ENCODE data around the gene CHD6.

CHD6 gene

DNA sequence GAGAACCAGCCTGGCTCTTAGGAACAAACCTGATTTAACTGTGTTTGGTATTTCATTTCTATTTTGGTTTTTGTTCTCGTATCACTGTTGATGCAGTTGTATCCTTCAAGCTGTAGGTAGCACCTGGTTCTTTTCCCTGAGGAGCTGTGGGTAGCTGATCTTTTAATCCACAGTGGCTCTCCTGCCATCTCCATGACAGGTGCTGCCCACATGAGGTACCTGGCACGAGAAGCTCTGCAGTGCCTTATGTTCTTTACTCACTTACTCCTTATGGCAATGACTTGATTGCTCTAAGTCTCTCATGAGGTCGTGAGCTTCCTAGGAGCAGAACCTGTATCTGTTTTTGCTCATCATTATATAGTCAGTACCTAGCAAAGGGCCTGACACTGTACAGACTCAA, 177.3 kb downstream of the CHD6 start:
- H2AFZ ChIP-seq (ENCODE audit: low read depth, low read length) = no peak overlapping the region
- H4K91ac ChIP-seq (ENCODE audit: low read length) = no peak overlapping the region
- H3K4me3 ChIP-seq (ENCODE audit: insufficient read depth in 1 of 2, low read depth in 1 of 2, low read length in 2 of 2) = no peak overlapping the region
- H3K27ac ChIP-seq (ENCODE audit: low read length, poor library complexity, severe bottlenecking) = no peak overlapping the region
- no peaks in the 10 kb centered on the region for H3K27me3 ChIP-seq (ENCODE audit: control insufficient read depth in 1 of 2, insufficient read depth in 1 of 2, low read length in 2 of 2)
- H3K36me3 ChIP-seq (ENCODE audit: control insufficient read depth in 1 of 2, insufficient read depth in 2 of 2, low read depth in 1 of 2, low read length in 2 of 2) = peaks cover 32 to 93% of the 10 kb centered on the region in 2 experiments
- H2AK5ac ChIP-seq (ENCODE audit: low read length, severe bottlenecking) = no peak overlapping the region
- no peak overlapping the region for H3K4ac ChIP-seq (ENCODE audit: low read depth in 1 of 2, low read length in 2 of 2)
- no peak for DNase-seq
- H2BK5ac ChIP-seq (ENCODE audit: low read depth, low read length, poor library complexity, severe bottlenecking) = no peak overlapping the region
- no peak overlapping the region for H3K14ac ChIP-seq (ENCODE audit: low read length in 2 of 2)
- 94% methylated on average over 3 of the region's 3 CpGs for WGBS
- no peak overlapping the region for H2BK15ac ChIP-seq (ENCODE audit: low read depth, poor library complexity, severe bottlenecking)
- H3K79me1 ChIP-seq (replicated peaks; ENCODE audit: low read length, poor library complexity, severe bottlenecking) = no peaks in the 10 kb centered on the region
- no peak overlapping the region for H3K4me2 ChIP-seq (ENCODE audit: low read length, poor library complexity, severe bottlenecking)
- H2BK120ac ChIP-seq (ENCODE audit: low read depth, low read length) = no peak overlapping the region
- H3K9me3 ChIP-seq (ENCODE audit: control insufficient read depth, low read length) = no peaks in the 10 kb centered on the region
- no peak overlapping the region for H3K9ac ChIP-seq (ENCODE audit: low read length)
- no peak overlapping the region for H3K18ac ChIP-seq (ENCODE audit: low read depth in 1 of 2, low read length in 2 of 2)
- no peak overlapping the region for H4K8ac ChIP-seq (ENCODE audit: low read length)
- H3K23ac ChIP-seq (ENCODE audit: low read length in 2 of 2) = no peak overlapping the region
- no peak overlapping the region for H2BK12ac ChIP-seq (ENCODE audit: low read length in 2 of 2)
- no peaks in the 10 kb centered on the region for H3K4me1 ChIP-seq (ENCODE audit: control insufficient read depth, insufficient read depth, low read depth, low read length)

DNA sequence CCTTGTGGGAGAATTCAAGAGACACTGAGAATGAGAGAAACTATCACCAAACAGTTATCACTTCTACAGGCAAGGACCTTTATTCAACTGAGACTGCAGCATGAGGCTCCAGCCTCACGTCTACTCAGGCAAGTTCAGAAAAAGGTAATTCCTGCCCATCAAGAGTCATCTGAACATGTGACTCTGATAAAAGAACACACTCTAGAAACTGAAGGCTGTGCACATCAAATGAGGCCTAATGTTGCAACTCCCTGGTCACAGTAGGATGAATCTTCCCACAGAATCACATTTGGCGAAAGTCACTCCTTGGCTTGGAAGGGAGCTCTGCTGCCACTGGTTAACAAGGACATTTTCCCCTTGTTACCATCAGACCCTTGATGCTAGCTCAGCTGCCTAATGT, 180.3 kb downstream of the CHD6 start:
- no peak overlapping the region for H3K23ac ChIP-seq (ENCODE audit: low read length in 2 of 2)
- H4K91ac ChIP-seq (ENCODE audit: low read length) = no peak overlapping the region
- H2BK120ac ChIP-seq (ENCODE audit: low read depth, low read length) = no peak overlapping the region
- H4K8ac ChIP-seq (ENCODE audit: low read length) = no peak overlapping the region
- no peak overlapping the region for H2AK5ac ChIP-seq (ENCODE audit: low read length, severe bottlenecking)
- no peak overlapping the region for H3K18ac ChIP-seq (ENCODE audit: low read depth in 1 of 2, low read length in 2 of 2)
- no peaks in the 10 kb centered on the region for H3K9me3 ChIP-seq (ENCODE audit: control insufficient read depth, low read length)
- H2BK5ac ChIP-seq (ENCODE audit: low read depth, low read length, poor library complexity, severe bottlenecking) = no peak overlapping the region
- no peak overlapping the region for H3K27ac ChIP-seq (ENCODE audit: low read length, poor library complexity, severe bottlenecking)
- no peak for DNase-seq
- H3K4me1 ChIP-seq (ENCODE audit: control insufficient read depth, insufficient read depth, low read depth, low read length) = no peaks in the 10 kb centered on the region
- no peak overlapping the region for H2BK15ac ChIP-seq (ENCODE audit: low read depth, poor library complexity, severe bottlenecking)
- 77% methylated on average over 2 of the region's 2 CpGs for WGBS
- no peak overlapping the region for H3K9ac ChIP-seq (ENCODE audit: low read length)
- no peak overlapping the region for H2AFZ ChIP-seq (ENCODE audit: low read depth, low read length)
- H3K14ac ChIP-seq (ENCODE audit: low read length in 2 of 2) = no peak overlapping the region
- no peak overlapping the region for H3K4me3 ChIP-seq (ENCODE audit: insufficient read depth in 1 of 2, low read depth in 1 of 2, low read length in 2 of 2)
- H3K27me3 ChIP-seq (ENCODE audit: control insufficient read depth in 1 of 2, insufficient read depth in 1 of 2, low read length in 2 of 2) = no peaks in the 10 kb centered on the region
- peaks cover 25 to 87% of the 10 kb centered on the region in 2 experiments for H3K36me3 ChIP-seq (ENCODE audit: control insufficient read depth in 1 of 2, insufficient read depth in 2 of 2, low read depth in 1 of 2, low read length in 2 of 2)
- no peak overlapping the region for H3K4ac ChIP-seq (ENCODE audit: low read depth in 1 of 2, low read length in 2 of 2)
- H3K4me2 ChIP-seq (ENCODE audit: low read length, poor library complexity, severe bottlenecking) = no peak overlapping the region
- H3K79me1 ChIP-seq (replicated peaks; ENCODE audit: low read length, poor library complexity, severe bottlenecking) = no peaks in the 10 kb centered on the region
- H2BK12ac ChIP-seq (ENCODE audit: low read length in 2 of 2) = no peak overlapping the region

GRCh38 chr20:41436679-41437078, 181.5 kb downstream of the CHD6 start:
- no peak overlapping the region for H3K4ac ChIP-seq (ENCODE audit: low read depth in 1 of 2, low read length in 2 of 2)
- no peak overlapping the region for H2AK5ac ChIP-seq (ENCODE audit: low read length, severe bottlenecking)
- no peak overlapping the region for H4K91ac ChIP-seq (ENCODE audit: low read length)
- no peak overlapping the region for H2BK120ac ChIP-seq (ENCODE audit: low read depth, low read length)
- no peak overlapping the region for H3K23ac ChIP-seq (ENCODE audit: low read length in 2 of 2)
- no peak overlapping the region for H3K18ac ChIP-seq (ENCODE audit: low read depth in 1 of 2, low read length in 2 of 2)
- H2AFZ ChIP-seq (ENCODE audit: low read depth, low read length) = no peak overlapping the region
- peaks cover 3% of the 10 kb centered on the region for H3K79me1 ChIP-seq (replicated peaks; ENCODE audit: low read length, poor library complexity, severe bottlenecking)
- H2BK12ac ChIP-seq (ENCODE audit: low read length in 2 of 2) = no peak overlapping the region
- peak; percentile 70 for DNase-seq
- 60% methylated on average over 1 of the region's 4 CpGs for WGBS
- H2BK15ac ChIP-seq (ENCODE audit: low read depth, poor library complexity, severe bottlenecking) = no peak overlapping the region
- H3K4me2 ChIP-seq (ENCODE audit: low read length, poor library complexity, severe bottlenecking) = no peak overlapping the region
- peaks cover 19 to 80% of the 10 kb centered on the region in 2 experiments for H3K36me3 ChIP-seq (ENCODE audit: control insufficient read depth in 1 of 2, insufficient read depth in 2 of 2, low read depth in 1 of 2, low read length in 2 of 2)
- no peak overlapping the region for H2BK5ac ChIP-seq (ENCODE audit: low read depth, low read length, poor library complexity, severe bottlenecking)
- H3K4me1 ChIP-seq (ENCODE audit: control insufficient read depth, insufficient read depth, low read depth, low read length) = no peaks in the 10 kb centered on the region
- no peak overlapping the region for H3K14ac ChIP-seq (ENCODE audit: low read length in 2 of 2)
- H3K27ac ChIP-seq (ENCODE audit: low read length, poor library complexity, severe bottlenecking) = peak overlapping the region; percentile 65
- no peak overlapping the region for H4K8ac ChIP-seq (ENCODE audit: low read length)
- H3K9ac ChIP-seq (ENCODE audit: low read length) = no peak overlapping the region
- H3K4me3 ChIP-seq (ENCODE audit: insufficient read depth in 1 of 2, low read depth in 1 of 2, low read length in 2 of 2) = no peak overlapping the region
- H3K9me3 ChIP-seq (ENCODE audit: control insufficient read depth, low read length) = no peaks in the 10 kb centered on the region
- no peaks in the 10 kb centered on the region for H3K27me3 ChIP-seq (ENCODE audit: control insufficient read depth in 1 of 2, insufficient read depth in 1 of 2, low read length in 2 of 2)

- WGBS = 100% methylated on average over 2 of the region's 4 CpGs
- H3K4me1 ChIP-seq (ENCODE audit: control insufficient read depth, insufficient read depth, low read depth, low read length) = no peaks in the 10 kb centered on the region
These were observed 185.0 kb downstream of the CHD6 start for GRCh38 chr20:41433203-41433602.

More at GRCh38 chr20:41433203-41433602, 185.0 kb downstream of the CHD6 start:
- Histone ChIP-seq H3K14ac (ENCODE audit: low read length in 2 of 2) (no peak overlapping the region), H3K4me3 (ENCODE audit: insufficient read depth in 1 of 2, low read depth in 1 of 2, low read length in 2 of 2) (no peak overlapping the region), H2BK120ac (ENCODE audit: low read depth, low read length) (no peak overlapping the region), H3K9ac (ENCODE audit: low read length) (no peak overlapping the region), H3K23ac (ENCODE audit: low read length in 2 of 2) (no peak overlapping the region), H3K4me2 (ENCODE audit: low read length, poor library complexity, severe bottlenecking) (no peak overlapping the region), H3K79me1 (replicated peaks; ENCODE audit: low read length, poor library complexity, severe bottlenecking) (peaks cover 5% of the 10 kb centered on the region), H2BK5ac (ENCODE audit: low read depth, low read length, poor library complexity, severe bottlenecking) (no peak overlapping the region), H2AK5ac (ENCODE audit: low read length, severe bottlenecking) (no peak overlapping the region), H3K27me3 (ENCODE audit: control insufficient read depth in 1 of 2, insufficient read depth in 1 of 2, low read length in 2 of 2) (no peaks in the 10 kb centered on the region), H2BK12ac (ENCODE audit: low read length in 2 of 2) (no peak overlapping the region), H3K36me3 (ENCODE audit: control insufficient read depth in 1 of 2, insufficient read depth in 2 of 2, low read depth in 1 of 2, low read length in 2 of 2) (peaks cover 10 to 73% of the 10 kb centered on the region in 2 experiments), H2AFZ (ENCODE audit: low read depth, low read length) (no peak overlapping the region), H3K18ac (ENCODE audit: low read depth in 1 of 2, low read length in 2 of 2) (no peak overlapping the region), H3K27ac (ENCODE audit: low read length, poor library complexity, severe bottlenecking) (no peak overlapping the region), H4K91ac (ENCODE audit: low read length) (no peak overlapping the region), H2BK15ac (ENCODE audit: low read depth, poor library complexity, severe bottlenecking) (no peak overlapping the region), H3K9me3 (ENCODE audit: control insufficient read depth, low read length) (no peaks in the 10 kb centered on the region), H3K4ac (ENCODE audit: low read depth in 1 of 2, low read length in 2 of 2) (no peak overlapping the region), H4K8ac (ENCODE audit: low read length) (no peak overlapping the region)
- no peak for DNase-seq
